ENCODE measurements around the gene UNC80.

Gene UNC80

GRCh38 chr2:210027608-210028007 lies 256.0 kb downstream of the UNC80 start:
- no peak for DNase-seq (ENCODE audit: low spot score)

GRCh38 chr2:210028178-210028577 lies 256.5 kb downstream of the UNC80 start:
- DNase-seq (ENCODE audit: low spot score): no peak

GRCh38 chr2:210034087-210034683 lies 262.6 kb downstream of the UNC80 start:
- DNase-seq (ENCODE audit: low spot score): no peak

DNA sequence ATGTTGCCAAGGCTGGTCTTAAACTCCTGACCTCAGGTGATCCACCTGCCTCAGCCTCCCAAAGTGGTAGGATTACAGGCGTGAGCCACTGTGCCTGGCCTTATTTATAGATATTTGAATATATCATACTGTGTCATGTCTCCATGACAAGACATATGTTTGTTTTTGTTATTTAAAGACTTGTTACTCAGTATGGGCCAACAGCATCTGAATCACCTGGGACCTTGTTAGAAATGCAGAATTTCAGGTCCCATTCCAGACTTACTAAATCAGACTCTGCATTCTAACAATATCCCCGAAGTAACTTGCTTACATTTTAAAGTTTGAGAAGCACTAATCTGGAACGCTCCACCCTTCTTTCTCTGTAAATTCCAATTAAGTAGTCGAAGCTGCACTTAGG lies 264.0 kb downstream of the UNC80 start:
- DNase-seq (ENCODE audit: low spot score): no peak

DNA sequence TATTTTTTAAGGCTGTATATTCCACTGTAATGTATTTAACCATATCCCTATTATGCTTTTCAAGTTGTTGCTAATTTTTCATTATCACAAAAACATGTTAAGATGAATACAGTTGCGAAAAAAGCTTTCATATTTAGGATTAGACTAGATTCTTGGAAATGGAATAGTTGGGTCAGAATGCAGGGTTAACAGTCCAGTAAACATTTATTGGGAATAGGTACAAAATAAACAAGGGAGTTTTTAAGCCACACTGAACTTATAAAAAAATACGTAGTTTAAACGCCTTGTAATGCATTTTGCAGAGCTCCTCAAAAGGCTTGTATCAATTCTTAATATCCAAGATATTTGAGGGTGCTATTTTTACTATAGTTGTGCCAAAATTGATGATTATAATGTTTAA lies 266.4 kb downstream of the UNC80 start:
- no peak for DNase-seq (ENCODE audit: low spot score)

DNA sequence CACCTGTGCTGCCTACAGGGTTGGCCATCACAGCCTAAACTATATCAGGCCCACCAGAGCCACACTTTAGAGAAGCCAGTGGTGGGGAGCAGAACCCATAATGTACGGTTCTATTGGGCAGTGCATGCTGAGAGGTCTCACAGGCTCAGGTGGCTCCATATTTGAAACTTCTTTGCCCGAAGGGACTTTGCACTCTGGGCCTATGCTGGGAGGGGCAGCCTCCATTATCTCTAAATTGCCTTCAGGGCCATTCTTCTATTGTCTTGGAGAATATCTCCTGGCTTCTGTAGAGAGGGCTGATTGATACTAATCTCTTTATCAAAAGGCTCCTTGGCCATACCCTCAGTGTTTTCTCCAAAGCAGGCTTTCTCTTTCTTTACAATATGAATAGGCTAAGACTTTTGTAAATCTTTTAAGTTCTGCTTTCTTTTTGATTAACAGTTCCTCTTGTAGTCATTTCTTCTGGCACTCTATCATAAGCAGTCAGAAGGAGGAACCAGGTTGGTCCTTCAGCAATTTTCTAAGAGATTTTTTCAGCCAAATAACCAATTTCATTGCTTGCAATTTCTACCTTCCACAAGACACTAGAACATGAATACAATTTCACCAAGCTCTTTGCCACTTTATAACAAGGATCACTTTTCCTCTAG lies 275.3 kb downstream of the UNC80 start:
- no peak for DNase-seq (ENCODE audit: low spot score)
